Breast epithelium (tissue), 3 donors: Measurements from ENCODE around the gene SPG7.

Experiments
- CTCF ChIP-seq, 3 donors: fragments of 450-650 bp; IDR thresholded peaks; one replicate each; pipeline ENCODE4 v1.5.1; 2016 to 2017; ENCODE audit warnings: antibody characterized with exemption in 3 of 3, mild to moderate bottlenecking in 3 of 3, moderate library complexity in 3 of 3
- POLR2A ChIP-seq: fragments of 450-650 bp; IDR thresholded peaks from one replicate; pipeline ENCODE4 v1.6.1; 2016; ENCODE audit warnings: antibody characterized with exemption, mild to moderate bottlenecking, moderate library complexity

GRCh38 chr16:89553733-89554132 is 45.5 kb downstream of the SPG7 start:
- TF ChIP-seq CTCF (IDR thresholded peaks at IDR 0.05) (no peak), POLR2A (no peak)
